GM18868 (cell line): ENCODE measurements around the gene PCNA.

Experiments used
- ATAC-seq: cut with Tn5 transposase; IDR thresholded peaks from one replicate; pipeline ENCODE4 v1.9.1; 2021; ENCODE audit warnings: mild to moderate bottlenecking, moderate library complexity; ENCODE audit not compliant: unreplicated experiment

The PCNA gene

GRCh38 chr20:5069141-5069806, 50.5 kb downstream of the PCNA start:
- no peak for ATAC-seq

GRCh38 chr20:5067877-5068645, 51.7 kb downstream of the PCNA start:
- no peak for ATAC-seq

GRCh38 chr20:5065879-5066383, 53.8 kb downstream of the PCNA start:
- no peak for ATAC-seq

GRCh38 chr20:5065166-5065878, 54.4 kb downstream of the PCNA start:
- ATAC-seq, result no peak
